ENCODE measurements around the gene GTF3A.

- TF ChIP-seq CTCF (IDR thresholded peaks at IDR 0.05) (peak; percentile 83), ZFX (IDR thresholded peaks at IDR 0.05; ENCODE audit: borderline replicate concordance) (no peak)
Measured at GRCh38 chr13:27374650-27375049, 49.8 kb upstream of the GTF3A start.

Data from 22Rv1 (cell line).